ENCODE data around the gene CARD11. TPM values are rescaled to one million over a fixed set of nuclear protein-coding genes. Genes with fewer than 3 reads are reported as not detected.

The CARD11 gene
- polyA plus RNA-seq, 1 donor from 2014 or later, result not detected

DNA sequence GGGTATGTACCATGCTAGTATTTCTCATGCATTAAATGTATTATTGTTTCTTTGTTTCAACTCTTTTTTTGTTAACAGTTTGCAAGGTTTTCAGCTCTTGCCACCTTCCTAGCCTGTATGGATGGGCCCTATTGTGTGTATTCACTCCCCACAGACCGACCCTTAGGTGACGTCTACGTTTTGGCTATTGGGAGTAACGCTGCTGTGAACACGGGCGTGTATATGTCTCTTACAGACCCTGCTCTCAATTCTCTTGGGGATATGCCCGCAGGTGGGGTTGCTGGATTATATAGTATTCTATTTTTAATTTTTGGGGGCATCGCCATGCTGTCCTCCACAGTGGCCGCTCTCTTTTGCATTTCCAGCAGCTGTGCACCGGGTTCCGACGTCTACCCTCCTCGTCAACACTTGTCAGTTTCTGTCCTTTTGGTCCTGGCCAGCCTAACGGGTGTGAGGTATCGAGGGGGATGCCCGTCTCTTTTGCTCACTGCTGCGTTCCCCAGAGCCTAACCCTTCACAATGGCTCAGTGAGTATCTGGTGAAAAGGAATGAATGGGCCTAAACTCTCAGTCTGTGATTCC, 135.5 kb downstream of the CARD11 start:
- H3F3A ChIP-seq (ENCODE audit: insufficient read depth, low read length, poor library complexity, severe bottlenecking), result no peaks in the 10 kb centered on the region
- no peaks in the 10 kb centered on the region for H3K36me3 ChIP-seq (ENCODE audit: insufficient read depth, low read length)
- no peak overlapping the region for H3K4me3 ChIP-seq (ENCODE audit: low read length)
- no peak overlapping the region for H3K9ac ChIP-seq (ENCODE audit: low read length)
- no peak overlapping the region for H3K4me2 ChIP-seq (ENCODE audit: low read length)
- no peaks in the 10 kb centered on the region for H3K9me2 ChIP-seq (ENCODE audit: insufficient read depth, low read length)
- H3K27ac ChIP-seq (ENCODE audit: low read length), result no peak overlapping the region
- H2AFZ ChIP-seq (ENCODE audit: low read depth, low read length), result no peak overlapping the region
- H3K79me2 ChIP-seq (replicated peaks; ENCODE audit: insufficient read depth, low read length), result no peaks in the 10 kb centered on the region
- TF ChIP-seq EP300 (conservative IDR thresholded peaks at IDR 0.05; ENCODE audit: poor library complexity, severe bottlenecking), result no peak
- TF ChIP-seq, protein P1, sequence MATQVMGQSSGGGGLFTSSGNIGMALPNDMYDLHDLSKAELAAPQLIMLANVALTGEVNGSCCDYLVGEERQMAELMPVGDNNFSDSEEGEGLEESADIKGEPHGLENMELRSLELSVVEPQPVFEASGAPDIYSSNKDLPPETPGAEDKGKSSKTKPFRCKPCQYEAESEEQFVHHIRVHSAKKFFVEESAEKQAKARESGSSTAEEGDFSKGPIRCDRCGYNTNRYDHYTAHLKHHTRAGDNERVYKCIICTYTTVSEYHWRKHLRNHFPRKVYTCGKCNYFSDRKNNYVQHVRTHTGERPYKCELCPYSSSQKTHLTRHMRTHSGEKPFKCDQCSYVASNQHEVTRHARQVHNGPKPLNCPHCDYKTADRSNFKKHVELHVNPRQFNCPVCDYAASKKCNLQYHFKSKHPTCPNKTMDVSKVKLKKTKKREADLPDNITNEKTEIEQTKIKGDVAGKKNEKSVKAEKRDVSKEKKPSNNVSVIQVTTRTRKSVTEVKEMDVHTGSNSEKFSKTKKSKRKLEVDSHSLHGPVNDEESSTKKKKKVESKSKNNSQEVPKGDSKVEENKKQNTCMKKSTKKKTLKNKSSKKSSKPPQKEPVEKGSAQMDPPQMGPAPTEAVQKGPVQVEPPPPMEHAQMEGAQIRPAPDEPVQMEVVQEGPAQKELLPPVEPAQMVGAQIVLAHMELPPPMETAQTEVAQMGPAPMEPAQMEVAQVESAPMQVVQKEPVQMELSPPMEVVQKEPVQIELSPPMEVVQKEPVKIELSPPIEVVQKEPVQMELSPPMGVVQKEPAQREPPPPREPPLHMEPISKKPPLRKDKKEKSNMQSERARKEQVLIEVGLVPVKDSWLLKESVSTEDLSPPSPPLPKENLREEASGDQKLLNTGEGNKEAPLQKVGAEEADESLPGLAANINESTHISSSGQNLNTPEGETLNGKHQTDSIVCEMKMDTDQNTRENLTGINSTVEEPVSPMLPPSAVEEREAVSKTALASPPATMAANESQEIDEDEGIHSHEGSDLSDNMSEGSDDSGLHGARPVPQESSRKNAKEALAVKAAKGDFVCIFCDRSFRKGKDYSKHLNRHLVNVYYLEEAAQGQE (IDR thresholded peaks at IDR 0.05; ENCODE audit: borderline replicate concordance), result no peak
- TF ChIP-seq EZH2 (IDR thresholded peaks at IDR 0.05; ENCODE audit: borderline replicate concordance, insufficient read depth, low read length, poor library complexity, severe bottlenecking), result no peak
- TF ChIP-seq TAF1 (IDR thresholded peaks at IDR 0.05; ENCODE audit: low read depth), result no peak
- no peak for TF ChIP-seq SMC3 (conservative IDR thresholded peaks at IDR 0.05; ENCODE audit: poor library complexity)
- no peak for TF ChIP-seq MXI1 (conservative IDR thresholded peaks at IDR 0.05; ENCODE audit: poor library complexity, severe bottlenecking)
- TF ChIP-seq, protein P2, sequence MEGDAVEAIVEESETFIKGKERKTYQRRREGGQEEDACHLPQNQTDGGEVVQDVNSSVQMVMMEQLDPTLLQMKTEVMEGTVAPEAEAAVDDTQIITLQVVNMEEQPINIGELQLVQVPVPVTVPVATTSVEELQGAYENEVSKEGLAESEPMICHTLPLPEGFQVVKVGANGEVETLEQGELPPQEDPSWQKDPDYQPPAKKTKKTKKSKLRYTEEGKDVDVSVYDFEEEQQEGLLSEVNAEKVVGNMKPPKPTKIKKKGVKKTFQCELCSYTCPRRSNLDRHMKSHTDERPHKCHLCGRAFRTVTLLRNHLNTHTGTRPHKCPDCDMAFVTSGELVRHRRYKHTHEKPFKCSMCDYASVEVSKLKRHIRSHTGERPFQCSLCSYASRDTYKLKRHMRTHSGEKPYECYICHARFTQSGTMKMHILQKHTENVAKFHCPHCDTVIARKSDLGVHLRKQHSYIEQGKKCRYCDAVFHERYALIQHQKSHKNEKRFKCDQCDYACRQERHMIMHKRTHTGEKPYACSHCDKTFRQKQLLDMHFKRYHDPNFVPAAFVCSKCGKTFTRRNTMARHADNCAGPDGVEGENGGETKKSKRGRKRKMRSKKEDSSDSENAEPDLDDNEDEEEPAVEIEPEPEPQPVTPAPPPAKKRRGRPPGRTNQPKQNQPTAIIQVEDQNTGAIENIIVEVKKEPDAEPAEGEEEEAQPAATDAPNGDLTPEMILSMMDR (IDR thresholded peaks at IDR 0.05; ENCODE audit: poor library complexity, severe bottlenecking), result no peak
- no peak for TF ChIP-seq POLR2AphosphoS5 (IDR thresholded peaks at IDR 0.05)
- TF ChIP-seq RAD21 (conservative IDR thresholded peaks at IDR 0.05), result no peak
- H3K27me3 ChIP-seq (ENCODE audit: insufficient read depth, low read depth, low read length), result no peaks in the 10 kb centered on the region
- no peaks in the 10 kb centered on the region for H3K9me3 ChIP-seq (ENCODE audit: low read length)
- no peaks in the 10 kb centered on the region for H4K20me1 ChIP-seq (ENCODE audit: insufficient read depth)

DNA sequence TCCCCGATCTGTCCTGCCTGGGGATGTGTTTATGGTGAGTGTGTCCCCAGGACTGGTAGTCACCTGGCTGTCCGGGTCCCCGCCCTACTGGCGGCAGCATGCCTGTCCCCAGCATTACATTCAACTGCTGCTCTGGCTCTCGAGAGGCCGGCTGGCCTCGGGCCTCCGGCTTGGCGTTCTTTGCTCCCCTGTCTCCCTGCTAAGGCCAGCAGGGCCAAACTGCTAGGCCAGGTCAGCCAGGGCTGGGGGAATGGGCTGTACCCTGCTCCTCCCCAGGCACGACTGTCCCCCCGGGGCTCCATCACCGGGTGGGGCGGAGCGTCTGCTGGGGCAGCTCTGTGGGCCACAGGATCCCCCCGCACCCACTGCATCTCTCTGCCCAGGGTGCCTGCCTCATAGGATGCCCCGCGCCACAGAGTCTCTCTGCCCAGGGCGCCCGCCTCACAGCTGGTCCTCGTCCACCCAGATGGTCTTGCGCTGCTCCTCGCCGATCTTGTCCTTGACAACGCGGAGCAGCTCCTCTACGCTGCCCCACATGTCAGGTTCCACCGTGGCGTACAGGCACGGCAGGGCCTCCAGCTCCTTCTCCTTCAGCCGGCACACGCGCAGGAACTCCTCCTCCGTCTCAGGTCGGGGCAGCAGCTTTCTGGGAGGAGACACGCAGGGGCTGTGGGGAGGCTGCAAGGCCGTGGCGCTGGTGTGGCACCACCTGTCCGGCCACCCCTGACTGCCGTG, 137.3 kb downstream of the CARD11 start:
- TF ChIP-seq POLR2AphosphoS5 (IDR thresholded peaks at IDR 0.05), result no peak
- no peak for TF ChIP-seq EZH2 (IDR thresholded peaks at IDR 0.05; ENCODE audit: borderline replicate concordance, insufficient read depth, low read length, poor library complexity, severe bottlenecking)
- TF ChIP-seq SMC3 (conservative IDR thresholded peaks at IDR 0.05; ENCODE audit: poor library complexity), result no peak
- TF ChIP-seq MXI1 (conservative IDR thresholded peaks at IDR 0.05; ENCODE audit: poor library complexity, severe bottlenecking), result no peak
- TF ChIP-seq, protein P1 (IDR thresholded peaks at IDR 0.05; ENCODE audit: borderline replicate concordance), result no peak
- no peak for TF ChIP-seq RAD21 (conservative IDR thresholded peaks at IDR 0.05)
- no peak for TF ChIP-seq EP300 (conservative IDR thresholded peaks at IDR 0.05; ENCODE audit: poor library complexity, severe bottlenecking)
- TF ChIP-seq, protein P2 (IDR thresholded peaks at IDR 0.05; ENCODE audit: poor library complexity, severe bottlenecking), result no peak
- no peak for TF ChIP-seq TAF1 (IDR thresholded peaks at IDR 0.05; ENCODE audit: low read depth)
- Histone ChIP-seq H3K9ac (ENCODE audit: low read length) (no peak overlapping the region), H3K27ac (ENCODE audit: low read length) (no peak overlapping the region), H3K4me3 (ENCODE audit: low read length) (no peak overlapping the region), H3K79me2 (replicated peaks; ENCODE audit: insufficient read depth, low read length) (no peaks in the 10 kb centered on the region), H3K27me3 (ENCODE audit: insufficient read depth, low read depth, low read length) (no peaks in the 10 kb centered on the region), H3K36me3 (ENCODE audit: insufficient read depth, low read length) (no peaks in the 10 kb centered on the region), H3K4me2 (ENCODE audit: low read length) (no peak overlapping the region), H3K9me2 (ENCODE audit: insufficient read depth, low read length) (no peaks in the 10 kb centered on the region), H4K20me1 (ENCODE audit: insufficient read depth) (no peaks in the 10 kb centered on the region), H3F3A (ENCODE audit: insufficient read depth, low read length, poor library complexity, severe bottlenecking) (no peaks in the 10 kb centered on the region), H3K9me3 (ENCODE audit: low read length) (no peaks in the 10 kb centered on the region), H2AFZ (ENCODE audit: low read depth, low read length) (no peak overlapping the region)
